ENCODE measurements around the gene LENG1. TPM values are rescaled to one million over a fixed set of nuclear protein-coding genes. Genes with fewer than 3 reads are reported as not detected.

The LENG1 gene
- total and polyA plus RNA-seq, 2 experiments from 2014 or later = 4.7 to 17.2 TPM

DNA sequence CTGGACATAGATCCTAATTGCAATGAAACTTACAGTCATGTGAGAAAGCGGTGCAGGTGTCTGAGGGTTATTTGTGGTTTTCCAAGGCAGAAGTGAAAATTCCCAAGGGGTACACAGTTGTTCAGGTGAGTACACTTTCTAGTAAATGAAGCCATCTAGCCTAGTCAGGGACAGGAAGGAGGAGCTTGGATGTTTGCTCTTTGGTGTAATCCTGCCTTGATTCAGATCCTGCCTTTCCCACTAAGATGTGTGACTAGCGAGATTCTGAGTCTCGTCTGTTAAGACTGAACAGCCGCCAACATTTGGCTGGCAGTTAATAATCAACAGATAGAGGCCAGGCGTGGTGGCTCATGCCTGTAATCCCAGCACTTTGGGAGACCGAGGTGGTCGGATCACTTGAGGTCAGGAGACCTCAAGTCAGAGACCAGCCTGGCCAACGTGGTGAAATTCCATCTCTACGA is 43.7 kb upstream of the LENG1 start:
- Histone ChIP-seq H3K4me2 (peak overlapping the region; percentile 100), H3K27ac (ENCODE audit: low read depth) (peak overlapping the region; percentile 88), H3K9me2 (ENCODE audit: insufficient read depth) (no peaks in the 10 kb centered on the region), H3K4me3 (peak overlapping the region; percentile 89), H4K20me1 (replicated peaks; ENCODE audit: insufficient read depth) (peaks cover 67% of the 10 kb centered on the region), H3F3A (replicated peaks; ENCODE audit: low read depth) (peaks cover 68% of the 10 kb centered on the region), H3K36me3 (ENCODE audit: insufficient read depth) (peaks cover 57% of the 10 kb centered on the region), H3K79me2 (replicated peaks; ENCODE audit: insufficient read depth) (peaks cover 66% of the 10 kb centered on the region), H3K27me3 (ENCODE audit: insufficient read depth) (no peaks in the 10 kb centered on the region), H3K4me1 (ENCODE audit: insufficient read depth) (peaks cover 40% of the 10 kb centered on the region), H2AFZ (no peak overlapping the region)
- peak overlapping the region; percentile 100 for H3K27ac Mint-ChIP-seq
- peaks cover 55% of the 10 kb centered on the region for H3K4me1 Mint-ChIP-seq
- DNase-seq (ENCODE audit: low spot score) = no peak
- peaks cover 54% of the 10 kb centered on the region for H3K27me3 Mint-ChIP-seq (ENCODE audit: insufficient read depth, low read depth, poor library complexity)
- peaks cover 4% of the 10 kb centered on the region for H3K9me3 Mint-ChIP-seq
- TF ChIP-seq STAT1 (IDR thresholded peaks at IDR 0.05; ENCODE audit: unreplicated experiment) (no peak), POLR2AphosphoS5 (IDR thresholded peaks at IDR 0.05; ENCODE audit: low read depth) (no peak), ZNF331 (CRISPR knock-in tag; IDR thresholded peaks at IDR 0.05; ENCODE audit: low read depth) (no peak), EZH2phosphoT487 (IDR thresholded peaks at IDR 0.05; ENCODE audit: unreplicated experiment) (no peak), NANOG (IDR thresholded peaks at IDR 0.05; ENCODE audit: borderline replicate concordance) (no peak), EZH2 (IDR thresholded peaks at IDR 0.05; ENCODE audit: low read depth, unreplicated experiment) (no peak), JUNB (IDR thresholded peaks at IDR 0.05; ENCODE audit: unreplicated experiment) (no peak), CREB1 (CRISPR knock-in tag; IDR thresholded peaks at IDR 0.05; ENCODE audit: low read depth) (no peak), ZNF114 (CRISPR knock-in tag; IDR thresholded peaks at IDR 0.05) (no peak)
- TF ChIP-seq, protein P1, sequence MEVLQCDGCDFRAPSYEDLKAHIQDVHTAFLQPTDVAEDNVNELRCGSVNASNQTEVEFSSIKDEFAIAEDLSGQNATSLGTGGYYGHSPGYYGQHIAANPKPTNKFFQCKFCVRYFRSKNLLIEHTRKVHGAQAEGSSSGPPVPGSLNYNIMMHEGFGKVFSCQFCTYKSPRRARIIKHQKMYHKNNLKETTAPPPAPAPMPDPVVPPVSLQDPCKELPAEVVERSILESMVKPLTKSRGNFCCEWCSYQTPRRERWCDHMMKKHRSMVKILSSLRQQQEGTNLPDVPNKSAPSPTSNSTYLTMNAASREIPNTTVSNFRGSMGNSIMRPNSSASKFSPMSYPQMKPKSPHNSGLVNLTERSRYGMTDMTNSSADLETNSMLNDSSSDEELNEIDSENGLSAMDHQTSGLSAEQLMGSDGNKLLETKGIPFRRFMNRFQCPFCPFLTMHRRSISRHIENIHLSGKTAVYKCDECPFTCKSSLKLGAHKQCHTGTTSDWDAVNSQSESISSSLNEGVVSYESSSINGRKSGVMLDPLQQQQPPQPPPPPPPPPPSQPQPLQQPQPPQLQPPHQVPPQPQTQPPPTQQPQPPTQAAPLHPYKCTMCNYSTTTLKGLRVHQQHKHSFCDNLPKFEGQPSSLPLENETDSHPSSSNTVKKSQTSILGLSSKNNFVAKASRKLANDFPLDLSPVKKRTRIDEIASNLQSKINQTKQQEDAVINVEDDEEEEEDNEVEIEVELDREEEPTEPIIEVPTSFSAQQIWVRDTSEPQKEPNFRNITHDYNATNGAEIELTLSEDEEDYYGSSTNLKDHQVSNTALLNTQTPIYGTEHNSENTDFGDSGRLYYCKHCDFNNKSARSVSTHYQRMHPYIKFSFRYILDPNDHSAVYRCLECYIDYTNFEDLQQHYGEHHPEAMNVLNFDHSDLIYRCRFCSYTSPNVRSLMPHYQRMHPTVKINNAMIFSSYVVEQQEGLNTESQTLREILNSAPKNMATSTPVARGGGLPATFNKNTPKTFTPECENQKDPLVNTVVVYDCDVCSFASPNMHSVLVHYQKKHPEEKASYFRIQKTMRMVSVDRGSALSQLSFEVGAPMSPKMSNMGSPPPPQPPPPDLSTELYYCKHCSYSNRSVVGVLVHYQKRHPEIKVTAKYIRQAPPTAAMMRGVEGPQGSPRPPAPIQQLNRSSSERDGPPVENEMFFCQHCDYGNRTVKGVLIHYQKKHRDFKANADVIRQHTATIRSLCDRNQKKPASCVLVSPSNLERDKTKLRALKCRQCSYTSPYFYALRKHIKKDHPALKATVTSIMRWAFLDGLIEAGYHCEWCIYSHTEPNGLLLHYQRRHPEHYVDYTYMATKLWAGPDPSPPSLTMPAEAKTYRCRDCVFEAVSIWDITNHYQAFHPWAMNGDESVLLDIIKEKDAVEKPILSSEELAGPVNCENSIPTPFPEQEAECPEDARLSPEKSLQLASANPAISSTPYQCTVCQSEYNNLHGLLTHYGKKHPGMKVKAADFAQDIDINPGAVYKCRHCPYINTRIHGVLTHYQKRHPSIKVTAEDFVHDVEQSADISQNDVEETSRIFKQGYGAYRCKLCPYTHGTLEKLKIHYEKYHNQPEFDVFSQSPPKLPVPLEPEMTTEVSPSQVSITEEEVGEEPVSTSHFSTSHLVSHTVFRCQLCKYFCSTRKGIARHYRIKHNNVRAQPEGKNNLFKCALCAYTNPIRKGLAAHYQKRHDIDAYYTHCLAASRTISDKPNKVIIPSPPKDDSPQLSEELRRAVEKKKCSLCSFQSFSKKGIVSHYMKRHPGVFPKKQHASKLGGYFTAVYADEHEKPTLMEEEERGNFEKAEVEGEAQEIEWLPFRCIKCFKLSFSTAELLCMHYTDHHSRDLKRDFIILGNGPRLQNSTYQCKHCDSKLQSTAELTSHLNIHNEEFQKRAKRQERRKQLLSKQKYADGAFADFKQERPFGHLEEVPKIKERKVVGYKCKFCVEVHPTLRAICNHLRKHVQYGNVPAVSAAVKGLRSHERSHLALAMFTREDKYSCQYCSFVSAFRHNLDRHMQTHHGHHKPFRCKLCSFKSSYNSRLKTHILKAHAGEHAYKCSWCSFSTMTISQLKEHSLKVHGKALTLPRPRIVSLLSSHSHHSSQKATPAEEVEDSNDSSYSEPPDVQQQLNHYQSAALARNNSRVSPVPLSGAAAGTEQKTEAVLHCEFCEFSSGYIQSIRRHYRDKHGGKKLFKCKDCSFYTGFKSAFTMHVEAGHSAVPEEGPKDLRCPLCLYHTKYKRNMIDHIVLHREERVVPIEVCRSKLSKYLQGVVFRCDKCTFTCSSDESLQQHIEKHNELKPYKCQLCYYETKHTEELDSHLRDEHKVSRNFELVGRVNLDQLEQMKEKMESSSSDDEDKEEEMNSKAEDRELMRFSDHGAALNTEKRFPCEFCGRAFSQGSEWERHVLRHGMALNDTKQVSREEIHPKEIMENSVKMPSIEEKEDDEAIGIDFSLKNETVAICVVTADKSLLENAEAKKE (CRISPR knock-in tag; IDR thresholded peaks at IDR 0.05) = no peak
- TF ChIP-seq, protein P2, sequence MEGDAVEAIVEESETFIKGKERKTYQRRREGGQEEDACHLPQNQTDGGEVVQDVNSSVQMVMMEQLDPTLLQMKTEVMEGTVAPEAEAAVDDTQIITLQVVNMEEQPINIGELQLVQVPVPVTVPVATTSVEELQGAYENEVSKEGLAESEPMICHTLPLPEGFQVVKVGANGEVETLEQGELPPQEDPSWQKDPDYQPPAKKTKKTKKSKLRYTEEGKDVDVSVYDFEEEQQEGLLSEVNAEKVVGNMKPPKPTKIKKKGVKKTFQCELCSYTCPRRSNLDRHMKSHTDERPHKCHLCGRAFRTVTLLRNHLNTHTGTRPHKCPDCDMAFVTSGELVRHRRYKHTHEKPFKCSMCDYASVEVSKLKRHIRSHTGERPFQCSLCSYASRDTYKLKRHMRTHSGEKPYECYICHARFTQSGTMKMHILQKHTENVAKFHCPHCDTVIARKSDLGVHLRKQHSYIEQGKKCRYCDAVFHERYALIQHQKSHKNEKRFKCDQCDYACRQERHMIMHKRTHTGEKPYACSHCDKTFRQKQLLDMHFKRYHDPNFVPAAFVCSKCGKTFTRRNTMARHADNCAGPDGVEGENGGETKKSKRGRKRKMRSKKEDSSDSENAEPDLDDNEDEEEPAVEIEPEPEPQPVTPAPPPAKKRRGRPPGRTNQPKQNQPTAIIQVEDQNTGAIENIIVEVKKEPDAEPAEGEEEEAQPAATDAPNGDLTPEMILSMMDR (conservative IDR thresholded peaks at IDR 0.05; ENCODE audit: low read depth in 2 of 2) = no peak
- TF ChIP-seq, protein P3, sequence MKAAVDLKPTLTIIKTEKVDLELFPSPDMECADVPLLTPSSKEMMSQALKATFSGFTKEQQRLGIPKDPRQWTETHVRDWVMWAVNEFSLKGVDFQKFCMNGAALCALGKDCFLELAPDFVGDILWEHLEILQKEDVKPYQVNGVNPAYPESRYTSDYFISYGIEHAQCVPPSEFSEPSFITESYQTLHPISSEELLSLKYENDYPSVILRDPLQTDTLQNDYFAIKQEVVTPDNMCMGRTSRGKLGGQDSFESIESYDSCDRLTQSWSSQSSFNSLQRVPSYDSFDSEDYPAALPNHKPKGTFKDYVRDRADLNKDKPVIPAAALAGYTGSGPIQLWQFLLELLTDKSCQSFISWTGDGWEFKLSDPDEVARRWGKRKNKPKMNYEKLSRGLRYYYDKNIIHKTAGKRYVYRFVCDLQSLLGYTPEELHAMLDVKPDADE (IDR thresholded peaks at IDR 0.05) = no peak
- TF ChIP-seq, protein P4, sequence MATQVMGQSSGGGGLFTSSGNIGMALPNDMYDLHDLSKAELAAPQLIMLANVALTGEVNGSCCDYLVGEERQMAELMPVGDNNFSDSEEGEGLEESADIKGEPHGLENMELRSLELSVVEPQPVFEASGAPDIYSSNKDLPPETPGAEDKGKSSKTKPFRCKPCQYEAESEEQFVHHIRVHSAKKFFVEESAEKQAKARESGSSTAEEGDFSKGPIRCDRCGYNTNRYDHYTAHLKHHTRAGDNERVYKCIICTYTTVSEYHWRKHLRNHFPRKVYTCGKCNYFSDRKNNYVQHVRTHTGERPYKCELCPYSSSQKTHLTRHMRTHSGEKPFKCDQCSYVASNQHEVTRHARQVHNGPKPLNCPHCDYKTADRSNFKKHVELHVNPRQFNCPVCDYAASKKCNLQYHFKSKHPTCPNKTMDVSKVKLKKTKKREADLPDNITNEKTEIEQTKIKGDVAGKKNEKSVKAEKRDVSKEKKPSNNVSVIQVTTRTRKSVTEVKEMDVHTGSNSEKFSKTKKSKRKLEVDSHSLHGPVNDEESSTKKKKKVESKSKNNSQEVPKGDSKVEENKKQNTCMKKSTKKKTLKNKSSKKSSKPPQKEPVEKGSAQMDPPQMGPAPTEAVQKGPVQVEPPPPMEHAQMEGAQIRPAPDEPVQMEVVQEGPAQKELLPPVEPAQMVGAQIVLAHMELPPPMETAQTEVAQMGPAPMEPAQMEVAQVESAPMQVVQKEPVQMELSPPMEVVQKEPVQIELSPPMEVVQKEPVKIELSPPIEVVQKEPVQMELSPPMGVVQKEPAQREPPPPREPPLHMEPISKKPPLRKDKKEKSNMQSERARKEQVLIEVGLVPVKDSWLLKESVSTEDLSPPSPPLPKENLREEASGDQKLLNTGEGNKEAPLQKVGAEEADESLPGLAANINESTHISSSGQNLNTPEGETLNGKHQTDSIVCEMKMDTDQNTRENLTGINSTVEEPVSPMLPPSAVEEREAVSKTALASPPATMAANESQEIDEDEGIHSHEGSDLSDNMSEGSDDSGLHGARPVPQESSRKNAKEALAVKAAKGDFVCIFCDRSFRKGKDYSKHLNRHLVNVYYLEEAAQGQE (IDR thresholded peaks at IDR 0.05; ENCODE audit: unreplicated experiment) = no peak
- H3K36me3 Mint-ChIP-seq (ENCODE audit: low read depth) = peaks cover 79% of the 10 kb centered on the region
- ATAC-seq = no peak
- peak overlapping the region; percentile 96 for H3K4me3 Mint-ChIP-seq

Measured in GM23338 (cell line).